Hepatocyte (in vitro differentiated cells): ENCODE results near the gene KIAA0513. TPM values are rescaled to one million over a fixed set of nuclear protein-coding genes. Genes with fewer than 3 reads are reported as not detected.
A peak's percentile ranks its signal among the peaks of the same experiment; 100 is the strongest.

Source experiments
- DNase-seq: peaks from one replicate; pipeline ENCODE4 v3.0.0-alpha.2; 2016; ENCODE audit warnings: low spot score
- H2AFZ ChIP-seq: fragments of 200-600 bp; sonication (generic); 2 replicates; pipeline ENCODE4 v1.6.0; 2016; ENCODE audit warnings: antibody characterized with exemption, mild to moderate bottlenecking
- H3K27ac ChIP-seq: fragments of 200-600 bp; sonication (generic); 2 replicates; pipeline ENCODE4 v1.5.1; 2016; ENCODE audit warnings: mild to moderate bottlenecking
- H3K27me3 ChIP-seq: fragments of 200-600 bp; sonication (generic); 2 replicates; pipeline ENCODE4 v1.6.1; 2016
- H3K36me3 ChIP-seq: fragments of 200-600 bp; sonication (generic); replicated peaks from 2 replicates; pipeline ENCODE4 v1.5.1; 2016; ENCODE audit warnings: low read depth; ENCODE audit not compliant: insufficient read depth
- H3K4me1 ChIP-seq: fragments of 200-600 bp; sonication (generic); 2 replicates; pipeline ENCODE4 v1.5.1; 2016; ENCODE audit warnings: mild to moderate bottlenecking, moderate library complexity; ENCODE audit not compliant: insufficient read depth
- H3K4me2 ChIP-seq: fragments of 200-600 bp; sonication (generic); 2 replicates; pipeline ENCODE4 v1.6.0; 2016
- H3K4me3 ChIP-seq: fragments of 200-600 bp; sonication (generic); 2 replicates; pipeline ENCODE4 v1.5.1; 2016; ENCODE audit warnings: mild to moderate bottlenecking
- H3K79me2 ChIP-seq: fragments of 200-600 bp; sonication (generic); 2 replicates; pipeline ENCODE4 v1.6.0; 2017; ENCODE audit warnings: mild to moderate bottlenecking
- H3K9me2 ChIP-seq: fragments of 200-600 bp; sonication (generic); replicated peaks from 2 replicates; pipeline ENCODE4 v1.6.0; 2017; ENCODE audit warnings: mild to moderate bottlenecking; ENCODE audit not compliant: insufficient read depth
- H3K9me3 ChIP-seq: fragments of 200-600 bp; sonication (generic); 2 replicates; pipeline ENCODE4 v1.5.1; 2016; ENCODE audit warnings: low read depth, mild to moderate bottlenecking
- H4K20me1 ChIP-seq: fragments of 200-600 bp; sonication (generic); 2 replicates; pipeline ENCODE4 v1.6.0; 2016; ENCODE audit warnings: mild to moderate bottlenecking; ENCODE audit not compliant: insufficient read depth, poor library complexity, severe bottlenecking
- EZH2 ChIP-seq: fragments of 200-600 bp; sonication (generic); IDR thresholded peaks from 2 replicates; pipeline ENCODE4 v1.6.1; 2016; ENCODE audit warnings: antibody characterized with exemption, mild to moderate bottlenecking, borderline replicate concordance
- EZH2phosphoT487 ChIP-seq: fragments of 200-600 bp; sonication (generic); IDR thresholded peaks from one replicate; pipeline ENCODE4 v1.6.1; 2018; ENCODE audit warnings: antibody characterized with exemption, mild to moderate bottlenecking, low read depth, moderate library complexity; ENCODE audit not compliant: unreplicated experiment, severe bottlenecking
- WGBS: methylation state at CpG from one replicate; pipeline ENCODE4 v1.1.6; 2016; ENCODE audit warnings: low lambda C conversion rate; ENCODE audit errors: missing lambda C conversion rate; 5-methylcytosine and 5-hydroxymethylcytosine counted together
- polyA plus RNA-seq: library from polyadenylated mRNA; unstranded; fragments of >200 nt; fragmentation: Nextera tagmentation; extraction: Ambion mirVana; gene quantifications from 2 replicates; pipeline ENCODE4 v1.2.1, GENCODE V29; 2016
- total RNA-seq: library from RNA; depleted of rRNA; stranded (reverse); fragments of >200 nt; gene quantifications from 2 replicates; pipeline ENCODE4 v1.2.3, GENCODE V29; 2014
- TF ChIP-seq, protein P1 (sequence below): fragments of 200-600 bp; sonication (generic); IDR thresholded peaks from 2 replicates; pipeline ENCODE4 v1.5.1; 2016; ENCODE audit warnings: antibody characterized with exemption, mild to moderate bottlenecking; ENCODE audit not compliant: poor library complexity

Gene KIAA0513
- total and polyA plus RNA-seq, 2 experiments from 2014 or later, result 10.1 to 14.9 TPM

- H3K9me3 ChIP-seq, result no peaks in the 10 kb centered on the region
- H3K4me3 ChIP-seq, result no peak overlapping the region
- no peaks in the 10 kb centered on the region for H3K36me3 ChIP-seq
- no peaks in the 10 kb centered on the region for H3K27me3 ChIP-seq
- no peaks in the 10 kb centered on the region for H4K20me1 ChIP-seq
- H3K4me2 ChIP-seq, result peak overlapping the region; percentile 69
- H3K27ac ChIP-seq, result peak overlapping the region; percentile 70
- 23% methylated on average over 25 of the region's 29 CpGs for WGBS
- H3K4me1 ChIP-seq, result peaks cover 37% of the 10 kb centered on the region
- H2AFZ ChIP-seq, result peak overlapping the region; percentile 21
- TF ChIP-seq EZH2 (no peak), EZH2phosphoT487 (no peak)
- TF ChIP-seq, protein P1, sequence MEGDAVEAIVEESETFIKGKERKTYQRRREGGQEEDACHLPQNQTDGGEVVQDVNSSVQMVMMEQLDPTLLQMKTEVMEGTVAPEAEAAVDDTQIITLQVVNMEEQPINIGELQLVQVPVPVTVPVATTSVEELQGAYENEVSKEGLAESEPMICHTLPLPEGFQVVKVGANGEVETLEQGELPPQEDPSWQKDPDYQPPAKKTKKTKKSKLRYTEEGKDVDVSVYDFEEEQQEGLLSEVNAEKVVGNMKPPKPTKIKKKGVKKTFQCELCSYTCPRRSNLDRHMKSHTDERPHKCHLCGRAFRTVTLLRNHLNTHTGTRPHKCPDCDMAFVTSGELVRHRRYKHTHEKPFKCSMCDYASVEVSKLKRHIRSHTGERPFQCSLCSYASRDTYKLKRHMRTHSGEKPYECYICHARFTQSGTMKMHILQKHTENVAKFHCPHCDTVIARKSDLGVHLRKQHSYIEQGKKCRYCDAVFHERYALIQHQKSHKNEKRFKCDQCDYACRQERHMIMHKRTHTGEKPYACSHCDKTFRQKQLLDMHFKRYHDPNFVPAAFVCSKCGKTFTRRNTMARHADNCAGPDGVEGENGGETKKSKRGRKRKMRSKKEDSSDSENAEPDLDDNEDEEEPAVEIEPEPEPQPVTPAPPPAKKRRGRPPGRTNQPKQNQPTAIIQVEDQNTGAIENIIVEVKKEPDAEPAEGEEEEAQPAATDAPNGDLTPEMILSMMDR, result no peak
- no peaks in the 10 kb centered on the region for H3K9me2 ChIP-seq
- no peaks in the 10 kb centered on the region for H3K79me2 ChIP-seq
- DNase-seq, result peak; percentile 92
Observed at GRCh38 chr16:85137323-85138072, 109.9 kb downstream of the KIAA0513 start.

- no peaks in the 10 kb centered on the region for H4K20me1 ChIP-seq
- peak overlapping the region; percentile 70 for H3K27ac ChIP-seq
- peak overlapping the region; percentile 21 for H2AFZ ChIP-seq
- TF ChIP-seq EZH2phosphoT487, result no peak
- TF ChIP-seq, protein P1, result no peak
- TF ChIP-seq EZH2, result no peak
- H3K9me2 ChIP-seq, result no peaks in the 10 kb centered on the region
- peaks cover 37% of the 10 kb centered on the region for H3K4me1 ChIP-seq
- no peak for DNase-seq
- H3K36me3 ChIP-seq, result no peaks in the 10 kb centered on the region
- H3K79me2 ChIP-seq, result no peaks in the 10 kb centered on the region
- no peak overlapping the region for H3K4me3 ChIP-seq
- H3K27me3 ChIP-seq, result no peaks in the 10 kb centered on the region
- H3K4me2 ChIP-seq, result peak overlapping the region; percentile 69
- 81% methylated on average over 12 of the region's 12 CpGs for WGBS
- H3K9me3 ChIP-seq, result no peaks in the 10 kb centered on the region
Observed at GRCh38 chr16:85138073-85138824, 110.7 kb downstream of the KIAA0513 start.

- H3K79me2 ChIP-seq, result no peaks in the 10 kb centered on the region
- no peak overlapping the region for H3K27ac ChIP-seq
- H3K4me1 ChIP-seq, result peaks cover 37% of the 10 kb centered on the region
- H3K9me3 ChIP-seq, result no peaks in the 10 kb centered on the region
- no peaks in the 10 kb centered on the region for H3K36me3 ChIP-seq
- DNase-seq, result no peak
- no peaks in the 10 kb centered on the region for H3K9me2 ChIP-seq
- H4K20me1 ChIP-seq, result no peaks in the 10 kb centered on the region
- WGBS, result 86% methylated on average over 16 of the region's 16 CpGs
- H3K4me3 ChIP-seq, result no peak overlapping the region
- no peaks in the 10 kb centered on the region for H3K27me3 ChIP-seq
- H3K4me2 ChIP-seq, result no peak overlapping the region
- no peak overlapping the region for H2AFZ ChIP-seq
- TF ChIP-seq EZH2phosphoT487 (no peak), EZH2 (no peak)
- TF ChIP-seq, protein P1, result no peak
Observed at GRCh38 chr16:85138825-85139627, 111.4 kb downstream of the KIAA0513 start.
